ENCODE measurements around the gene GNG12.
A peak's percentile ranks its signal among the peaks of the same experiment; 100 is the strongest.

The GNG12 gene

GRCh38 chr1:67816095-67816475, 17.2 kb downstream of the GNG12 start:
- Histone ChIP-seq H2AFZ (ENCODE audit: low read length, unreplicated experiment) (no peak overlapping the region), H3K4me3 (ENCODE audit: low read depth, low read length) (no peak overlapping the region), H3K27ac (ENCODE audit: low read depth, low read length) (no peak overlapping the region), H3K36me3 (ENCODE audit: insufficient read depth, low read length) (peaks cover 19% of the 10 kb centered on the region; the same call in 1 of the 2 replicates), H3K79me2 (ENCODE audit: control insufficient read depth, insufficient read depth, low read length, unreplicated experiment) (peaks cover 92% of the 10 kb centered on the region), H3K4me1 (ENCODE audit: control insufficient read depth, insufficient read depth, low read length, unreplicated experiment) (peaks cover 23% of the 10 kb centered on the region), H3K27me3 (ENCODE audit: insufficient read depth, low read length) (no peaks in the 10 kb centered on the region)

- no peak overlapping the region for H2AFZ ChIP-seq (ENCODE audit: low read length, unreplicated experiment)
- no peak overlapping the region for H3K27ac ChIP-seq (ENCODE audit: low read depth, low read length)
- H3K36me3 ChIP-seq (ENCODE audit: insufficient read depth, low read length) = peaks cover 23% of the 10 kb centered on the region; the same call in 1 of the 2 replicates
- H3K4me1 ChIP-seq (ENCODE audit: control insufficient read depth, insufficient read depth, low read length, unreplicated experiment) = peaks cover 23% of the 10 kb centered on the region
- H3K27me3 ChIP-seq (ENCODE audit: insufficient read depth, low read length) = no peaks in the 10 kb centered on the region
- no peak overlapping the region for H3K4me3 ChIP-seq (ENCODE audit: low read depth, low read length)
- H3K79me2 ChIP-seq (ENCODE audit: control insufficient read depth, insufficient read depth, low read length, unreplicated experiment) = peaks cover 92% of the 10 kb centered on the region
Observed at GRCh38 chr1:67815303-67816094, 17.8 kb downstream of the GNG12 start.

- H3K36me3 ChIP-seq (ENCODE audit: insufficient read depth, low read length) = peaks cover 30% of the 10 kb centered on the region; the same call in 1 of the 2 replicates
- H3K79me2 ChIP-seq (ENCODE audit: control insufficient read depth, insufficient read depth, low read length, unreplicated experiment) = peaks cover 93% of the 10 kb centered on the region
- peaks cover 18% of the 10 kb centered on the region for H3K4me1 ChIP-seq (ENCODE audit: control insufficient read depth, insufficient read depth, low read length, unreplicated experiment)
- H2AFZ ChIP-seq (ENCODE audit: low read length, unreplicated experiment) = no peak overlapping the region
- no peaks in the 10 kb centered on the region for H3K27me3 ChIP-seq (ENCODE audit: insufficient read depth, low read length)
- H3K4me3 ChIP-seq (ENCODE audit: low read depth, low read length) = peak overlapping the region; percentile 15; the same call in 1 of the 2 replicates
- H3K27ac ChIP-seq (ENCODE audit: low read depth, low read length) = peak overlapping the region; percentile 3; the same call in 1 of the 2 replicates
Observed at GRCh38 chr1:67814121-67814772, 19.0 kb downstream of the GNG12 start.

- peaks cover 29% of the 10 kb centered on the region for H3K36me3 ChIP-seq (ENCODE audit: insufficient read depth, low read length)
- H3K27me3 ChIP-seq (ENCODE audit: insufficient read depth, low read length) = no peaks in the 10 kb centered on the region
- no peak overlapping the region for H3K27ac ChIP-seq (ENCODE audit: low read depth, low read length)
- H3K79me2 ChIP-seq (ENCODE audit: control insufficient read depth, insufficient read depth, low read length, unreplicated experiment) = peaks cover 94% of the 10 kb centered on the region
- no peak overlapping the region for H2AFZ ChIP-seq (ENCODE audit: low read length, unreplicated experiment)
- no peak overlapping the region for H3K4me3 ChIP-seq (ENCODE audit: low read depth, low read length)
- H3K4me1 ChIP-seq (ENCODE audit: control insufficient read depth, insufficient read depth, low read length, unreplicated experiment) = peaks cover 10% of the 10 kb centered on the region
Observed at GRCh38 chr1:67812226-67812625, 21.0 kb downstream of the GNG12 start.

GRCh38 chr1:67811781-67812180, 21.5 kb downstream of the GNG12 start:
- Histone ChIP-seq H3K79me2 (ENCODE audit: control insufficient read depth, insufficient read depth, low read length, unreplicated experiment) (peaks cover 93% of the 10 kb centered on the region), H3K4me1 (ENCODE audit: control insufficient read depth, insufficient read depth, low read length, unreplicated experiment) (peaks cover 10% of the 10 kb centered on the region), H3K4me3 (ENCODE audit: low read depth, low read length) (no peak overlapping the region), H3K36me3 (ENCODE audit: insufficient read depth, low read length) (peaks cover 25% of the 10 kb centered on the region), H3K27ac (ENCODE audit: low read depth, low read length) (no peak overlapping the region), H2AFZ (ENCODE audit: low read length, unreplicated experiment) (no peak overlapping the region), H3K27me3 (ENCODE audit: insufficient read depth, low read length) (no peaks in the 10 kb centered on the region)

DNA sequence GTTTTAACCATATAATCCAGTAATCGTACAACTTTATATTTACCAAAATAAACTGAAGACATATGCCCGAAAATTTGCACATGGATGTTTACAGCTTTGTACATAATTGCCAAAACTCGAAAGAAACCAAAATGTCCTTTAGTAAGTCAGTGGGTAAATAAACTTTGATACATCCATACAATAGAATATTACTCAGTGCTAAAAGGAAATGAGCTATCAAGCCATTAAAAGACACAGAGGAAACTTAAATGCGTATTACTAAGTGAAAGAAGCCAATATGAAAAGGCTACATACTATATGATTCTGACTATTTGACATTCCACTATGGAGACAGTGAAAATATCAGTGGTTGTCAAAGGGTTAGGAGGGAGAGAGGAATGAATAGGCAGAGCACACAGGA, 23.4 kb downstream of the GNG12 start:
- Histone ChIP-seq H3K4me1 (ENCODE audit: control insufficient read depth, insufficient read depth, low read length, unreplicated experiment) (peaks cover 18% of the 10 kb centered on the region), H2AFZ (ENCODE audit: low read length, unreplicated experiment) (no peak overlapping the region), H3K27ac (ENCODE audit: low read depth, low read length) (no peak overlapping the region), H3K4me3 (ENCODE audit: low read depth, low read length) (no peak overlapping the region), H3K79me2 (ENCODE audit: control insufficient read depth, insufficient read depth, low read length, unreplicated experiment) (peaks cover 94% of the 10 kb centered on the region), H3K27me3 (ENCODE audit: insufficient read depth, low read length) (no peaks in the 10 kb centered on the region), H3K36me3 (ENCODE audit: insufficient read depth, low read length) (peaks cover 17% of the 10 kb centered on the region; the same call in 1 of the 2 replicates)

DNA sequence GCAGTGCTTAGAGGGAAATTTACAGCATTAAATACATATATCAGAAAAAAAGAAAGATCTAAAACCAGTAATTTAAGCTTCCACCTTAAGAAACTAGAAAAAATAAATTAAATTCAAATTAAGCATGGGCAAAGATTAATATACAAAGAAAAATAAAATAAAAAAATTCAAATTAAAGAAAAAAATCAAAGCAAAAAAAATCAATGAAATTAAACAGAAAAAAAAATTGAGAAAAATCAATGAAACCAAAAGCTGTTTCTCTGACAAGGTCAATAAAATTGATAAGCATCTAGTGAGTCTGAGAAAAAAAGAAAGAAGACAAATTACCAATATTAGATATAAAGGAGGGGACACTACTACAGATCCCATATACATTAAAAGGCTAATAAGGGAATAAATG, 26.0 kb downstream of the GNG12 start:
- Histone ChIP-seq H3K4me1 (ENCODE audit: control insufficient read depth, insufficient read depth, low read length, unreplicated experiment) (peaks cover 25% of the 10 kb centered on the region), H3K79me2 (ENCODE audit: control insufficient read depth, insufficient read depth, low read length, unreplicated experiment) (peaks cover 96% of the 10 kb centered on the region), H2AFZ (ENCODE audit: low read length, unreplicated experiment) (no peak overlapping the region), H3K27ac (ENCODE audit: low read depth, low read length) (no peak overlapping the region), H3K27me3 (ENCODE audit: insufficient read depth, low read length) (no peaks in the 10 kb centered on the region), H3K4me3 (ENCODE audit: low read depth, low read length) (no peak overlapping the region), H3K36me3 (ENCODE audit: insufficient read depth, low read length) (peaks cover 17% of the 10 kb centered on the region; the same call in 1 of the 2 replicates)

GRCh38 chr1:67804710-67805109, 28.6 kb downstream of the GNG12 start:
- Histone ChIP-seq H3K27ac (ENCODE audit: low read depth, low read length) (no peak overlapping the region), H3K4me3 (ENCODE audit: low read depth, low read length) (peak overlapping the region; percentile 29; the same call in 1 of the 2 replicates), H3K4me1 (ENCODE audit: control insufficient read depth, insufficient read depth, low read length, unreplicated experiment) (peaks cover 25% of the 10 kb centered on the region), H3K36me3 (ENCODE audit: insufficient read depth, low read length) (peaks cover 24% of the 10 kb centered on the region), H3K79me2 (ENCODE audit: control insufficient read depth, insufficient read depth, low read length, unreplicated experiment) (peaks cover 97% of the 10 kb centered on the region), H2AFZ (ENCODE audit: low read length, unreplicated experiment) (no peak overlapping the region), H3K27me3 (ENCODE audit: insufficient read depth, low read length) (no peaks in the 10 kb centered on the region)

GRCh38 chr1:67803380-67804279, 29.6 kb downstream of the GNG12 start:
- Histone ChIP-seq H3K36me3 (ENCODE audit: insufficient read depth, low read length) (peaks cover 23% of the 10 kb centered on the region), H3K27ac (ENCODE audit: low read depth, low read length) (peak overlapping the region; percentile 9; the same call in 1 of the 2 replicates), H3K4me3 (ENCODE audit: low read depth, low read length) (peak overlapping the region; percentile 29; the same call in 1 of the 2 replicates), H3K27me3 (ENCODE audit: insufficient read depth, low read length) (no peaks in the 10 kb centered on the region), H3K79me2 (ENCODE audit: control insufficient read depth, insufficient read depth, low read length, unreplicated experiment) (peaks cover 94% of the 10 kb centered on the region), H3K4me1 (ENCODE audit: control insufficient read depth, insufficient read depth, low read length, unreplicated experiment) (peaks cover 25% of the 10 kb centered on the region), H2AFZ (ENCODE audit: low read length, unreplicated experiment) (no peak overlapping the region)

GRCh38 chr1:67802565-67802964, 30.7 kb downstream of the GNG12 start:
- Histone ChIP-seq H3K36me3 (ENCODE audit: insufficient read depth, low read length) (peaks cover 23% of the 10 kb centered on the region), H3K27ac (ENCODE audit: low read depth, low read length) (no peak overlapping the region), H3K79me2 (ENCODE audit: control insufficient read depth, insufficient read depth, low read length, unreplicated experiment) (peaks cover 90% of the 10 kb centered on the region), H2AFZ (ENCODE audit: low read length, unreplicated experiment) (no peak overlapping the region), H3K4me3 (ENCODE audit: low read depth, low read length) (no peak overlapping the region), H3K4me1 (ENCODE audit: control insufficient read depth, insufficient read depth, low read length, unreplicated experiment) (peaks cover 25% of the 10 kb centered on the region), H3K27me3 (ENCODE audit: insufficient read depth, low read length) (no peaks in the 10 kb centered on the region)

All from ACC112 (cell line).